Lung (tissue), 12 donors: ENCODE results near the gene EGLN3. TPM values are rescaled to one million over a fixed set of nuclear protein-coding genes. Genes with fewer than 3 reads are reported as not detected.
A peak's percentile ranks its signal among the peaks of the same experiment; 100 is the strongest.

ENCODE experiments used
- ATAC-seq: fragments of 200-7000 bp; cut with Tn5 transposase; one replicate; pipeline ENCODE4 v1.9.1; 2020; ENCODE audit warnings: moderate number of reproducible peaks; ENCODE audit not compliant: insufficient read depth, low FRiP score
- DNase-seq, 3 donors: peaks; one replicate each; pipeline ENCODE4 v3.0.0-alpha.2; 2013 to 2017
- H3K27ac ChIP-seq, 2 donors: one replicate each; pipeline ENCODE4 v1.5.1; 2013; ENCODE audit warnings: mild to moderate bottlenecking in 2 of 2, moderate library complexity in 2 of 2, control low read depth in 1 of 2, inconsistent platforms in 1 of 2, low read depth in 1 of 2, low read length in 1 of 2
- H3K27me3 ChIP-seq, 3 donors: one replicate each; pipeline ENCODE4 v1.5.1; 2013; ENCODE audit warnings: low read length in 2 of 3; ENCODE audit not compliant: control insufficient read depth in 3 of 3, insufficient read depth in 3 of 3
- H3K36me3 ChIP-seq, 4 donors: one replicate each; pipeline ENCODE4 v1.5.1; 2013; ENCODE audit warnings: low read length in 4 of 4, mild to moderate bottlenecking in 1 of 4, moderate library complexity in 1 of 4; ENCODE audit not compliant: control insufficient read depth in 4 of 4, insufficient read depth in 4 of 4
- H3K4me1 ChIP-seq, 5 donors: one replicate each; pipeline ENCODE4 v1.5.1; 2013; ENCODE audit warnings: low read length in 5 of 5, mild to moderate bottlenecking in 2 of 5, moderate library complexity in 1 of 5; ENCODE audit not compliant: control insufficient read depth in 5 of 5, insufficient read depth in 5 of 5
- H3K4me3 ChIP-seq: one replicate; pipeline ENCODE4 v1.5.1; 2013; ENCODE audit warnings: mild to moderate bottlenecking, control low read depth, moderate library complexity
- H3K9ac ChIP-seq, 2 donors: one replicate each; pipeline ENCODE4 v1.5.1; 2013; ENCODE audit warnings: low read length in 2 of 2, control low read depth in 1 of 2; ENCODE audit not compliant: insufficient read depth in 1 of 2
- H3K9me3 ChIP-seq, 4 donors: one replicate each; pipeline ENCODE4 v1.5.1; 2013; ENCODE audit warnings: low read length in 3 of 4, mild to moderate bottlenecking in 1 of 4, moderate library complexity in 1 of 4; ENCODE audit not compliant: control insufficient read depth in 4 of 4, insufficient read depth in 3 of 4
- CTCF ChIP-seq: IDR thresholded peaks from 2 replicates; pipeline ENCODE4 v1.5.1; 2012; ENCODE audit warnings: mild to moderate bottlenecking; ENCODE audit errors: control extremely low read depth, extremely low read depth
- WGBS, 2 donors: extraction: QIAGEN DNeasy Blood & Tissue Kit; methylation state at CpG; one replicate each; pipeline ENCODE4 v1.1.7; 2013; 5-methylcytosine and 5-hydroxymethylcytosine counted together
- polyA plus RNA-seq, 2 donors: library from polyadenylated mRNA; stranded (reverse); fragments of 200-250 nt; gene quantifications; one replicate each; pipeline ENCODE4 v1.2.1, GENCODE V29; 2013
- total RNA-seq, 2 donors: library from RNA; depleted of rRNA in 1 of 2; stranded (reverse); fragments of >200 nt in 1 of 2; gene quantifications; one replicate each; pipeline ENCODE4 v1.2.1, GENCODE V29; 2014 to 2021
- donor health status: control.
- donor health status: control.
- donor health status: Bipolar disorder and iron deficiency.
- donor health status: healthy.
- donor health status: DM: yes; HTN: yes; CAD: no.

Gene EGLN3
- total and polyA plus RNA-seq, 4 donors, result 2.6 to 80.6 (median 6.2) TPM

- TF ChIP-seq CTCF, result no peak
- Histone ChIP-seq H3K27me3 (no peaks in the 10 kb centered on the region), H3K4me1 (peaks cover 0 to 5% (median 0%) of the 10 kb centered on the region in 5 donors), H3K9ac (no peak overlapping the region), H3K36me3 (no peaks in the 10 kb centered on the region), H3K27ac (no peak overlapping the region), H3K9me3 (no peaks in the 10 kb centered on the region), H3K4me3 (no peak overlapping the region)
- ATAC-seq (no peak), DNase-seq (no peak)
- WGBS, 2 donors, result 96% methylated on average over 8 of the region's 8 CpGs
Measured at GRCh38 chr14:33910435-33910834, 40.4 kb downstream of the EGLN3 start.

GRCh38 chr14:33909380-33910084 lies 41.3 kb downstream of the EGLN3 start:
- WGBS, 2 donors, result 87 to 88% methylated on average over 6 of the region's 6 CpGs
- no peak overlapping the region for H3K4me3 ChIP-seq
- no peaks in the 10 kb centered on the region for H3K9me3 ChIP-seq
- H3K9ac ChIP-seq, result no peak overlapping the region
- no peaks in the 10 kb centered on the region for H3K27me3 ChIP-seq
- peaks cover 0 to 5% (median 0%) of the 10 kb centered on the region in 5 donors for H3K4me1 ChIP-seq
- no peaks in the 10 kb centered on the region for H3K36me3 ChIP-seq
- ATAC-seq (no peak), DNase-seq (no peak)
- no peak overlapping the region for H3K27ac ChIP-seq
- TF ChIP-seq CTCF, result no peak

GRCh38 chr14:33908540-33909223 lies 42.2 kb downstream of the EGLN3 start:
- Histone ChIP-seq H3K9me3 (no peaks in the 10 kb centered on the region), H3K27me3 (no peaks in the 10 kb centered on the region), H3K4me3 (no peak overlapping the region), H3K4me1 (peaks cover 0 to 5% (median 0%) of the 10 kb centered on the region in 5 donors), H3K36me3 (no peaks in the 10 kb centered on the region), H3K9ac (no peak overlapping the region), H3K27ac (no peak overlapping the region)
- 86 to 87% methylated on average over 13 of the region's 13 CpGs for WGBS, 2 donors
- no peak for TF ChIP-seq CTCF
- ATAC-seq (no peak), DNase-seq (peak in 2 of 3 donors; percentile 19 to 46)
